ENCODE results near the gene KIAA1217.

DNA sequence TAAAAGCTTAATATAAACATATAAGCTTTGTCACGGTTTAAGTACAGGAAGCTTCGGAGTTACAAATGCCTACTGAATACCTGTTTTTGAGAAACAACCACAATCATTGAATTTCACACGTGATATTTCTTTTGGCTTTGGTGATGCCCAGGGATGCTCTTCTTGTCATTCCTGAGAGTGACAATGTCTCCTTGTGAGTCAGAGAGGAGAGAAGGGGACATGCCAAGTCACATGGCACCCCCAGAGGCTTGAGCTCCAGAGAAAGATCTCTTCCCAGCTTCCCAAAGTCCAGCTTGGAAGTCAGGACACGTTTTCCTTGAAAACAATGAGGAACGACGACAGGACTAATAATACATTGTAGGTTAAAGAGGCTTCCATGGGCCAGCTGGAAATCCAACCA, 272.3 kb downstream of the KIAA1217 start:
- TF ChIP-seq TAF1 (IDR thresholded peaks at IDR 0.05; ENCODE audit: low read depth, low read length) (no peak), POLR2A (IDR thresholded peaks at IDR 0.05; ENCODE audit: low read depth, low read length) (no peak), POLR2AphosphoS5 (IDR thresholded peaks at IDR 0.05; ENCODE audit: low read depth, low read length) (no peak), SPI1 (IDR thresholded peaks at IDR 0.05; ENCODE audit: low read depth, low read length) (no peak), PAX5 (IDR thresholded peaks at IDR 0.05; ENCODE audit: insufficient read depth, low read length, severe bottlenecking) (no peak)

Measured in GM12891 (cell line).